Esophagus muscularis mucosa (tissue), 4 donors: ENCODE results near the gene BOK.
"Not testable (repeated sequence)": the region's sequence is repeated elsewhere in the genome, so short reads cannot be mapped to it uniquely, and the experiment has no call there.

Source experiments
- EP300 ChIP-seq: sonication (generic); formaldehyde crosslinking; IDR thresholded peaks from one replicate; pipeline ENCODE4 v1.6.1; 2017; ENCODE audit warnings: antibody characterized with exemption
- POLR2A ChIP-seq: fragments of 450-650 bp; IDR thresholded peaks from one replicate; pipeline ENCODE4 v1.6.1; 2017; ENCODE audit warnings: antibody characterized with exemption, moderate library complexity, mild to moderate bottlenecking, low read depth
- TF ChIP-seq, protein P1 (sequence below), 3 experiments: fragments of 200-600 bp in 2 of 3; fragments of 450-650 bp in 1 of 3; sonication (generic) in 2 of 3; IDR thresholded peaks; one replicate each; pipeline ENCODE4 v1.5.1; 2017 to 2019; ENCODE audit warnings: antibody characterized with exemption in 3 of 3, mild to moderate bottlenecking in 2 of 3, moderate library complexity in 1 of 3

- TF ChIP-seq, protein P1, sequence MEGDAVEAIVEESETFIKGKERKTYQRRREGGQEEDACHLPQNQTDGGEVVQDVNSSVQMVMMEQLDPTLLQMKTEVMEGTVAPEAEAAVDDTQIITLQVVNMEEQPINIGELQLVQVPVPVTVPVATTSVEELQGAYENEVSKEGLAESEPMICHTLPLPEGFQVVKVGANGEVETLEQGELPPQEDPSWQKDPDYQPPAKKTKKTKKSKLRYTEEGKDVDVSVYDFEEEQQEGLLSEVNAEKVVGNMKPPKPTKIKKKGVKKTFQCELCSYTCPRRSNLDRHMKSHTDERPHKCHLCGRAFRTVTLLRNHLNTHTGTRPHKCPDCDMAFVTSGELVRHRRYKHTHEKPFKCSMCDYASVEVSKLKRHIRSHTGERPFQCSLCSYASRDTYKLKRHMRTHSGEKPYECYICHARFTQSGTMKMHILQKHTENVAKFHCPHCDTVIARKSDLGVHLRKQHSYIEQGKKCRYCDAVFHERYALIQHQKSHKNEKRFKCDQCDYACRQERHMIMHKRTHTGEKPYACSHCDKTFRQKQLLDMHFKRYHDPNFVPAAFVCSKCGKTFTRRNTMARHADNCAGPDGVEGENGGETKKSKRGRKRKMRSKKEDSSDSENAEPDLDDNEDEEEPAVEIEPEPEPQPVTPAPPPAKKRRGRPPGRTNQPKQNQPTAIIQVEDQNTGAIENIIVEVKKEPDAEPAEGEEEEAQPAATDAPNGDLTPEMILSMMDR (IDR thresholded peaks at IDR 0.05), result not testable (repeated sequence)
- TF ChIP-seq EP300, POLR2A: not testable (repeated sequence)
Observed at GRCh38 chr2:241567266-241567665, 8.7 kb downstream of the BOK start.
